Activated CD4-positive, alpha-beta T cell treated with anti-CD3 and anti-CD28 coated beads, Interleukin-2, amount 50 U/mL, for 16 hours (primary cell): ENCODE results near the gene LRP3.
"Not testable (repeated sequence)": the region's sequence is repeated elsewhere in the genome, so short reads cannot be mapped to it uniquely, and the experiment has no call there.

Experiments used
- DNase-seq: peaks from one replicate; pipeline ENCODE4 v3.0.0-alpha.2; 2020

LRP3 gene

DNA sequence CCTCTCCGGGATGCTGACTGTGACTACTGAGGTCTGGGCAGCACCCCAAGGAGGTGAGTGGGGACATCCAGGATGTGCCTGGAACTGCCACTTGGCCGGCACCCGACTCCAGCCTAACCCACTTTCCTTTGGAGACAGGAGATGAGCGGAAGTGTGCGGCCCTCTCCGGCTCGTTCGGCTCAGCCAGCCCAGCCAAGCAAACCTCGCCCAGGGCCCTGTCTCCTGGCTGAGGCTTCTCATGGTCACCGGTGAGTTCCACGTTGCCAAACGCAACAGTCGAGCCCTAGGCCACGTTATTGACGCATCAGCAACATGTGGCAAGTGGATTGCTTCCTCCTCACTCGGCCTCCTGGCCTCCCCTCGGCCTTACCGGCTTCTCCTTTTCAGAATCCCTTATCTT, 26.0 kb downstream of the LRP3 start:
- DNase-seq = no peak

DNA sequence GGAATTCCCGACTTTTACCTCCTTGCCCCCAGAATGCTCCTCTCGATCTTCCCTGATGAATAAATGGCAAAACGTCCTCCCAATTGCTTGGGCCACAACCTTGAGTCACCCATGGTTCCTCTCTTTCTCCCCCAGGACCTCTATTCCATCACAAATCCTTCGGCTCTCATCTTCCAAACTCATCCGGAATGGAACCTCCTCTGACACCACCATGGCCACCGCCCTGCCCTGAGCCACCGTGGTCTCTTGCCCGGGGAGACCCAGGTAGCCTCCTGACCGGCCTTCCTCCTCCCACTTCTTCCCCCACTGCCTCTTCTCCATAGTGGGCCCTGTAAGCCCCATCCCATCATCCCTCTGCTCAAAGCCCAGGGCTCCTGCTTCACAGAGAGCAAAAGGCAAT, 26.6 kb downstream of the LRP3 start:
- DNase-seq = no peak

DNA sequence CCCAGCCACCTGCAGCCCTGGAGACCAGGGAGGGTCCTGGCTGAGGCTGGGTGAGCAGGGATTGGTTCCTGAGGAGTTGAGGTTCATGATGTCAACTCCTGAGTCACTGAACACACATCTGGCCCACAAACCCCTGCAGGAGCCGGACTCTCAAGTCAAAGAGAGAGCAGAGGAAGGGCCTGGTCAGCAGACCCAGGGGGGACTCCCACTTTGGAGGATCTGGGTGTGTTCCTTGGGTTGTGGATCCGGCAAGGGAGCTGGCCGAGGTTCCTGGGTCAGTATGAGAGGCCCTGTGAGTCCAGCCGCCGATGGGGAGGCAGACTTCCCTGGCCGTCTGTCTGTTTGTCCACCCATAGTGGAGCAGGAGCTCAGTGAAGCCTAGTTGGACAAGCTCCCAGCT, 27.5 kb downstream of the LRP3 start:
- DNase-seq = no peak

DNA sequence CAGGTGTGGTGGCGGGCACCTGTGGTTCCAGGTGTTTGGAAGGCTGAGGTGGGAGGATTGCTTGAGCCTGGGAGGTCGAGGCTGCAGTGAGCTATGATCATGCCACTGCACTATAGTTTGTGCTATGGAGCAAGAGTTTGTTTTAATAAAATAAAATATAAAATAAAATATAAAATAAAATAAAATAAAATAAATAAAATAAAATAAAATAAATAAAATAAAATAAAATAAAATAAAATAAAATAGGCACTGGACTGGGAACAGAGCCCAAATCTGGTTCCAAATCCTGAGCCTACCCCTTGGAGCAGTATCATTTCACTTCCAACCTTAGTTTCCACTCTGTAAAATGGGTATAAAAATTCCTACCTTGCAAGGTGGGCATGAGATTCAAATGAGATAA, 28.1 kb downstream of the LRP3 start:
- not testable (repeated sequence) for DNase-seq

DNA sequence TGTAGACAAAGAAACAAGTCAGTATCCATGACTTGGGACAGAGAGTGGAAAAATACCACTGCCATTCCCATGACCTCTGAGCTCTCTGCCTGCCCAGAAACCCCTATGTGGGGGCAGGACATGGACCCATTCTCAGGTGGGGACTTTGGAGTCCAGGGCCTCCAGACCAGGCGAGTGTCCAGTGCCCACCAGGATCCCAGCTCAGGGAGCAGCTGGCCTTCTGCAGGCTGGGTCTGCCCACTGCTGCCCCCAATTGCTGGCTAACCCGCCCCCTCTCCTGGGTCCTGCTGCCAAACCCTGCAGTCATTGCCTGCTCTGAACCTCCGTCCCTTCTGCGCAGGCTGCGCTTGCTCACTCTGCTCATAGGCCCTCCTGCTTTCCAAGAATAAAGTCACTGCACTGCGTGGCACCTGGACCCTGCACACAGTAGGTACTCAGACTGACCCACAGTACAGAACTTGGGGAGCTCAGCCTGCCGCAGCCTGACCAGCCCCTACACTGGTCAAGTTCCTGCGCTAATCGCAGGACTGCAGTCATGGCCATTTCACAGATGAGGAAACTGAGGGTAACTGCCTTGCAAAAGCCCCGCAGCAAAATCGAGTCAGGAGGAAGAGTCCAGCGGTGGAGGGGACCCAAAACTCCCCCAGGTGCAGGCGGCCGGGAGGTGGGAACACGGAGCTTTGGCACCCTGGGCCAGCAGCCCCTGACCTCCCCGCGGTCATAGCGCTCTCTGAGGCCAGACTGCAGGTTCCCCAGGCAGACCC, 30.7 kb downstream of the LRP3 start:
- DNase-seq = no peak

DNA sequence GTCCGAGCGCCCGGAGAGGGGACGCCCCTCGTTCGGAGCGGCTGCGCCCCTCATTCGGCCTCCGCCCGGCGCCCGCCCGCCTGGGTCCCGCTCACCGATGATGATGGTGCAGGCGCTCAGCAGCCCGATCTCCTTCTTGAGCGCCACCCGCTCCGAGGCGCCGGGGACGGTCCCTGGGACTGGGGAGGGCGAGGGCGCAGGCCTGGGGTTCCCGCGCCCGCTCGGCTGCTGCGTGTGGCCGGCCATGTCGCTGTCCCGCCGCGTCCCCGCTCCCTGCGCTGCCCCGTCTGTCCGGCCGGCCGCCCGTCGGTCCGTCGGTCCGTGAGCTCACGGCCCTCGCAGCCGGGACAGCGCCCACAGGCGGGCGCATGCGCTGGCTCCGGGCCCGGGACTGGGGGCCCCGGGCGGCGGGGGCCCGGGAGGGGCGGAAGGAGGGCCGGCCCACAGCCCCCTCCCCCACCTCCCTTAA, 31.4 kb downstream of the LRP3 start, which contains the start of gene SLC7A10:
Gene SLC7A10 (minus strand): TSS at position 393 of the 469 bp plus-strand sequence. CDS start 147 bp downstream, at position 246.
- DNase-seq = no peak

DNA sequence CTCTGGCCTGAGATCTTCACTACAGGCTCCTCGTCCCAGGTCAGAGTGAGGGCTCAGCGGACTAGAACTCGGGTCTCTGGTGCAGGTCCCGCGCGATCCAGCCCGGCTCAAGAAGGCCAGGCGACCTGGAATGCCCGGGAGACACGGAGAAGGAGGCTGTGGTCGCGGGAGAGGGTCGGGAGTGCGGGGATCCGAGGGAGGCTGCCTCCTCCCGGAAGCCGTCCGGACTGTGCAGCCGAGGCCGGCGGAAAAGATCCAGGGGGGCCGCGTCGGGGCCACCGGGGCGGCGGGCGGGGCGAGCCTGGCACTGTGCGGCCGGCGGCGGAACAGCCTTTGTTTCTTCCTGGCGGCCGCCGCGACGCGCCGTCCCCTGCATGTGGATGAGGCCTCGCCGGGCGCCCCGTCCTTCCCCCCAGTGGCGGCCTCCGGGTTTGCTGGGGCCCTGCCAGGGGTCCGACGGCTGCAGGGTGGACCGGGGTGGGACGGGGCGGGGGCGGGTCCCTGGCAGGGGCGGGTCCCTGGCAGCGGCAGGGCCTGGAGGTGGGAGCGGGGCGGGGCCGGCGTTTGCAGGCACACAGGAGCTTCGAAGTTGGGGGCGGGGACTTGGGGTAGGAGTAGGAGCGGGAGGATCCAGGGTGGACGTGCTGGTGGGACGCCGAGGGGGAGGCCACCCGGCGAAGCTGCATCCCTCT, 32.6 kb downstream of the LRP3 start:
- no peak for DNase-seq

DNA sequence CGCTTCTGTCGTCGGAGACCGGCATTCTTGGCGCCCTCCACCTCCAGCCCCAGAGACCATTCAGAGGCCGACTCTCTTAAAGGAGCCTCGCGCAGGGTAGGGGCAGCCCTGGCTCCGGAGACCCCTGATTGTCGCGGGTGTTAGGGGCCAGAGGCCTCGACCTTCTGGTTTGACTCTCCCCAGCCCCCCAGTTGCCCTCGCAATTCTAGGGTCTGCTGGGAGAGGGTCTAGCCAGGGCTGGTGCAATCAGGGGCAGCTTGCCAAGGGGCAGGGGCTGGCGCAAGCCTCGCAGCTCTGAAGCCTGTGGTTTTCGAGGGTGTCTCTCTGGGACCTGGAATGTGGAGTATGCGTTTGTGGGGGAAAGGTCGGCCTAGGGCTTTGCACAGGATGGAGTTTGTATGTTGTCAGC, 33.1 kb downstream of the LRP3 start:
- no peak for DNase-seq

DNA sequence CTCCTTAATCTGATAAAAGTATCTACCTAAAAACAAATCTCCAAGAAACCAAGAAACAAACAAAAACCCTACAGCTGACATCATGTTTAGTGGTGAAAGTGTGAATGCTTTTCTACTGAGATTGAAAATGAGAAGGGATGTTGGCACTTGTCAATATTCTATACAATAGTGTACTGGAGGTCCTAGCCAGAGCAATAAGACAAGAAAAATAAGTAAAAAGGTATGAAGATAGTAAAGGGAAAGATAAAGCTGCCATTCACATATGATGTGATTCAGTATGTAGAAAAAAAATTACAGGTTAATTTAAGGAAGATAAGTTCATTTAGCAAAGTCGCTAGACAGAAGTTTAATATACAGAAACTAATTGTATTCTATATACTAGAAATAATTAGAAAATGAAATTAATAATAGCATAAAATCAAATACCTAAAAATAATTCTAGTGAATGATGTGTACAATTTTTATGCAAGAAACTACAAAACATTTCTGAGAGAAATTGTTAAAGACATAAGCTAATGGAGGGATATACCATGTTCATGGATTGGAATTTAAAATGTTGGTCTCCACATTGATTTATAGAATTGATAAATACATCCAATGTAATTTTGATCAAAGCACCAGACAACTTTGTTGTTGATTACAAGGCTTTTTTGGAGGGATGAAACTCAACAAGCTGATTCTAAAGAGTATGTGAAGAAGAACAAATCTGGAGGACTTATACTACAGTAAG, 33.9 kb downstream of the LRP3 start:
- DNase-seq = no peak

DNA sequence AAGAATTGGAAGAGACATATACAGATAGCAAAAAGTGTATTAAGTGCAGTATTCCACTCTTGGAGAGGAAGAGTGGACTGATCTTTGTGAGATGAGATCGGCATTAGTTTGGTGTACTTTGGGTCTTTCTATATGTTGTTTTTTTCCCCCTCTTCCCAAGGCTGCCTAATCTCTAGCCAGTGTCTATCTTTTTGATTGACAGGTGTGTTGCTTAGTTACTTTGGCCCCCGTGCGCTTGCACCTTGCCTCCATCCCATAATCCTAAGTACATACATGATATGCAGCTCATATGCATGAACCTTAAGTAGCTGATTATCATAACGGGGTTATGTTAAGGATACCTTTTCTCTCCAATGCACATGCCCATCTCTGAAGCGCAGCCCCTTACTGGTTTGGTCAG, 35.8 kb downstream of the LRP3 start:
- no peak for DNase-seq

DNA sequence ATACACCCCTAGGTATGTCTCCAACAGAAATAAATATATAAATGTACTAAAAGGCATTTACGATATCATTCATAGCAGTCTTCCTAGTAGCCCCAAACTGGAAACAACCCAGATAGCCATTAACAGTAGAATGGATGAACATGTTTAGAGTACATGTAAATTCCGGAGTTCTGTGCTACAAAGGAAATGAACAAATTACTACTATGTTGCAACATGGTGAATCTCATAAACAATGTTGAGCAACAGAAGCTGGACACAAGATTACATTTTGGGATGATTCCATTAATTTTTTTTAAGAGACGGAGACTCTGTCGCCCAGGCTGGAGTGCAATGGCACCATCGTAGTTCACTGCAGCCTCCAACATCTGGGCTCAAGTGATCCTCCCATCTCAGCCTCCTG, 37.4 kb downstream of the LRP3 start:
- DNase-seq = no peak

DNA sequence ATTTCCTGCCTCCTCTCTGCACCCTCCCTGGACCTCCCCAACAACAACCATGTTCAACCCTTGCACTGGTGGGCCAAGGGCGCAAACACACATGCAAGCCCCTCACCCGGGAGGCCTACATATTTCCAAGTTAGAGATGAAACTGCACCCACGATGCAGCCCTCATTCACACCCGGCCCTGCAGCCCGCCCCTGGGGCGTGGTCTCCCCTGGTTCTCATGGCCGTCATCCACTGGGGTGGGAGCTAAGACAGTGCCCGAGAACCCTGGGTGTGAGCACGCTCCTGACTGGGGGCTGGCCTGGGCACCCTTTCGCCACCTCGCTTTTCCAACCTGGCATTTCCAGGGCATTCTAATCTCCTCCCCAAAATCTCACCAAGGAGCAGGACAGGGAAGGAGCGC, 38.5 kb downstream of the LRP3 start:
- DNase-seq = no peak

DNA sequence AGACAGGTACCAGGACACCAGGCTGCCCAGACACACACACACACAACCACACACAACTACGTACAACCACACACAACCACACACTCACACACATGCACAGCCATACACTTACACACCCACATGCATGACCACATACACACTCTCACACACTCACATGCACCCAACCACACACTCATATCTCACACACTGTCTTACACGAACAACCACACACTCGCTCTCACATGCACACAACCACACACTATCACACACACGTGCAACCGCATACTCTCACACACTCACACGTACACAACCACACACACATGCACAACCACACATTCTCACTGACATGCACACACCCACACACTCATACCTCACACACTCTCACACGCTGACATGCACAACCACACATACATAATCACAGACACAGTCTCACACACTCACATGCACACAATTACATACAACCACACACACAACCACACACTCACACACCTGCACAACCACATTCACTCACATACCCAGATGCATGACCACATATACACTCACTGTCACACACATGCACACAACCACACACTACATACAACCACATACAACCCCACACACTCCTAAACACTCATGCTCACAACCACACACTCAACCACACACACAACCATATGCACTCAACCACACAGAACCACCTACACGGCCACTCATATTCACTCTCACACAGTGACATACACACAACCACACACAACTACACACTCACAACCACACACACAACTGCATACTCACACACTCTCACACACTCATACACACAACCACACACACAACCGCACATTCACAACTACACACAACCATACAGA, 39.1 kb downstream of the LRP3 start:
- DNase-seq = no peak

DNA sequence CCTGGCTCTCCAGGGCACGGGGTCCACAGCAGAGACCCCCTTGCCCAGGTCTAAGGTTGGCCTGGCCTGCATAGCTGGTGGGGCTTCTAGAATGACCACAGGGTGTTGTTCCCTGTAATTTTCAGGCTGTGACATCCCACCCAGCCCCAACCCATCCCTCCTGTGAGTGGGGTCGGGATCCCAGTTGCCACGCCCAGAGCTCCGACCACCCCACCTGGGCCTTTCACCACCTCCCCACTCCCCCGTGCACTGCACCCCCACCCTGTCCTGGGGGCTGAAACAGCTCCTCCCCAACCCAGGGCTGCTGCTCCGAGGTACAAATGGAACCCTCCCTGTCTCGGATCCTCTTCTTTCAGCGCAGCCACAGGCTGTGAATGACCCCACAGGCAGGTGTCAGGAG, 40.0 kb downstream of the LRP3 start:
- no peak for DNase-seq

DNA sequence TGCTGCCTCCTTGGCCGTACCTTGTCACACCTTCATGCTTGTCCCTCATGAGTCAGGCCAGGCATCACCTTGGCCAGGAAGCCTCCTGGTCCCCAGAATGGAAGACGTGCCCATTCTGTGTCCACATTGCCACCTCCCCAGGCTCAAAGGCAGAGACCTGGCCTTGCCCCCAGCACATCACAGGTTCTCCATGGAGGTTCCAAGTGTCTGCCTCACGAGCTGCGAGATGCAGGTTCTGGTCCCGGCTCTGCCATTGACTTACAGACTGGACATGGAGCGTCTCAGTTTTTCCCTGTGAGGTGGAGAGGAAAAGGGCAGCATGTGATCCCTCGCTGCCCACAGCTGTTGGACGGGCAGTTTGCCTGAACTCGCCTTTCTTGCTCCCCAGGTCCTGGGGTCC, 40.6 kb downstream of the LRP3 start:
- DNase-seq = no peak

DNA sequence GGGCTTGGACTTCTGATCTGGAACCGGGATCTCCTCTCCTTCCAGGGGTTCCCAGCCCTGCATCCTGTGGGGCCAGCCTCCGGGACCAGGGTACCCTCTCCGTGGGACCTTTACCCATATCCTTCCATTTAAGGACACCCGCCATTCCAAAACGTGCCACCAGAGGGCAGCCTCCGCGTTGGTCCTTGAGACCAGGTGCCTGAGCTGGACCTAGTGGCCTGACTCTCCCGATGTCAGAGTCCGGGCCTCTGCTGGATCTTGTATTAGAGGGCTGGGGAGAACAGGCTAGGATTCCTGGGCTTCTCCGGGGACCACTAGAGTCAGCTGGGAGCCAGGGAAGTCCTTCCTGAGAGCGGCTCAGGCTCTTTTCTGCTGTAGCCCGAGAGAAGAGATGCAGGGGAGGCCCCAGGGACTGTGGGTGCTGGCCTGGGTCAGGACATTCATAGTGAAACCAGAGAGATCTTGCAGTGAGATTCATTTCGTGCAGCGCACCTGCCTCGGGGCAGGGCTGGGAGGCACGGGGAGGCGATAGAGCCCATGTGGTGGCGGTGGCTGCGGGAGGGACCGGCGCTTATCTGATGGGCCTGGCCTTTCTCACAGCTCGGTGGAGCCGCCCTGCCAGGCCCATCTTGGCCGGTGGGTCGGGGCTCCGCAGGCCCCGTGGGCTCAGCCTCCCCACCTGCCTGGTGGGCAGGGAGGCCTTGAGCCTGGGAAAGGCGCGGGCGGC, 41.3 kb downstream of the LRP3 start:
- peak; percentile 86 for DNase-seq

DNA sequence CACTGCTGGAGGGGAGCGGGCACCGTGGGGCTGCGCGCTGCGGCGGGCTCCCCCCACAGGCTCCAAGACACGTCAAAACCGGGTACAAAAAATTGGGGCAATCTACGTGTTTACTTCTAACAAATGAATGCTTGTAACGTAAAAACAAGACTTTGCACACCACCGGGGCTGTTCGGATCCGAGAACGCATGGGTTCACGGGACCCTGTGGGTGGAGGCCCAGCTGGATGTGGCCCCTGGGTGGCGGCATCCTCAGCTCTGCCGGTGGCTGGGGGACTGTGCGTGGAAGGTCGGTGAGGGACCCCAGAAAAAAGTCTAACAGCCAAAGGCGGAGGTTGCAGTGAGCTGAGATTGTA, 41.8 kb downstream of the LRP3 start:
- peak; percentile 18 for DNase-seq

DNA sequence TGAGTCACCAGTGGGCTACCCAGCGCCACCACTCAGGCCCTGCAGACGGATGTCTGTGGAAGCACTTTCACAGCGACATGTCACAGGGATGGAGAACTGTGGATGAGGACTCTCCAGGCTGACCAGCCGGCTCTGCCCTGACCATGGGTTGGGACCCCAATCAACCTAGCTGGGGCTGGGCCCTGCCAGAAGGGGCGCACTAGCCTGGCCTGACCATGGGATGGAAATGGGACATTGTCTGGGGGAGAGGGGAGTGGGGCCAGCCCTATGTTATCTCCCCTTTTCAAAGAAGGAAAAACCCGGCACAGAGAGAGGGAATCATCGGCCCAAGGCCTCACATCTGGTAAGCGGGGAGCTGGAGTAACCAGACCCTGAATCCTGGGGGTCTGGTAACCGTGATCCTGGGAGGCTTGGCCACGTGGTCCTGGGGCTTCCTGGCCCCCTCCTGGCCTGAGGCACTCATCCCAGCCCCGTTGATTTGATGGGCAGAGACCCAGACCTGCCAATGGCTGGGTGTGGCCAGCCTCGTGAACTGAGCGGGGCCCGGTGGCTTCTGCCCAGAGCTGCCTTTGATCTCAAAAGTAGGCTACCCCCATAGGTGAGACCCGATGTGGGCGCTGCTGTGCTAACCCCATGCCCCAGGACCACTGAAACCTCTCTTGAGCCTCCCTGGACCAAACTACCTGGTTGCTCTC, 42.7 kb downstream of the LRP3 start:
- no peak for DNase-seq

DNA sequence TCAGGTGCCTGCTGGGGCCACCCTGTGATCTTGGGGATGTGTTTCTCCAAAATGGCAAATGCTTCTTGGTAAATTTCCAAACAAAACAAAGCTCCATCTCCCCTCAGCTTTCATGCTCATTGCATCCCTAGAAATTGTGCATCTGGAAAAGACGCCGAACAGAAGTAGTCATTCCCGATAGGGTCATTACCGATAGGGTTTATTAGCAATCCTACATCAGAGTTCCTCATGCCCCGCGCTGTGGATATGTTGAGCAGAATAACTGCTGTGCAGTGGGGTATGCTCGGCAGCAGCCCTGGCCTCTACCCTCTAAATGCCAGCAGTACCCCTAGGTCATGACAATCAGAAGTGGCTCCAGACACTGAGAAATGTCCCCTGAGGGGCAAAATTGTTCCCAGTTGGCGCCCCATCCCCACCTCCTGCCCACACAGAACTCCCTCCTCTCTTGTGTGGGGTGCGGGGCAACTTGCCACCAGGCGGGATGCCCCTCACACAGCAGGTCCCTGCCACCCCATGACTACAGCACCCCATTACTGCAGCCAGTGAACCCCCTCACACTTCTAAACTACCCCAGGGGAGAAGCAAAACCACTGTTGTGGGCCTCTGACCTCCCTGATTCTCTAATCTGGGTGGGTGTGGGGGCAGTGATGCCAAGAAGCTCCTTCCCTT, 44.5 kb downstream of the LRP3 start:
- DNase-seq = no peak

DNA sequence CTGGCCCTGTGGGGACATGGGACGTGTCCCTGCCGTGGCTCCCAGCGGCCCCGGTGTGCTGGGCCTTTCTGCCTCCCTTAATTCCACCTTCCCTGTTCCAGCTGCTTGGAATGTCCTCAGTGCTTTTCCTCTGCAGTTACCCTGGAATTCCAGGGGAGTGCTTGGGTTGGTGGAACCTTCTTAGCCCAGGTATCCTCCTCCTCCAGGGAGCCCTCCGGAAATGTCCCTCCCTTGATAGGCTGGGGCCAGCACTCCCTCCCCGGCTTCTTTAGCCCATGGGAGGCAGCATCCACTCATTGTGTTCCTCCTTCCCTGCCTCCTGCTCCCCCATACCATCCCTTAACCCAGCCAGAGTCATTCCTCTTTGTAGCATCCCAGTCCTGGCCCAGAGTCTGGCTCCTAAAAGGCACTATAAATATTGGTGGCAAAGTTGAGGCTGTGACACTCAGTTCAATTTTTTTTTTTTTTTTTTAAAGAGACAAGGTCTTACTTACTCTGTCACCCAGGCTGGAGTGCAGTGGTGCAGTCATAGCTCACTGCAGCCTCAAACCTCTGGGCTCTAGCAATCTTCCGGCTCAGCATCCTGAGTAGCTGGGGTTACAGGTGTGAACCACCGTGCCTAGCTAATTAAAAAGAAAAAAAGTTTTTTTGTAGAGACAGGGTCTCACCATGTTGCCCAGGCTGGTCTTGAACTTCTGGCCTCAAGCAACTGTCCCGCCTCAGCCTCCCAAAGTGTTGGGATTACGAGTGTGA, 45.3 kb downstream of the LRP3 start:
- no peak for DNase-seq
